OCI-LY3 (cell line): ENCODE measurements around the gene CMSS1.

ENCODE experiments used
- CTCF ChIP-seq: fragments of 200-600, 300-600 bp; sonication (generic); IDR thresholded peaks from 2 replicates; pipeline ENCODE4 v1.5.1; 2014; ENCODE audit warnings: antibody characterized with exemption, low read length, low read depth
- EZH2phosphoT487 ChIP-seq: fragments of 200-600 bp; shearing (Covaris generic); IDR thresholded peaks from 2 replicates; pipeline ENCODE4 v1.6.1; 2018; ENCODE audit warnings: antibody characterized with exemption, mixed run types, low read depth

GRCh38 chr3:99883693-99884092 is 66.0 kb downstream of the CMSS1 start:
- TF ChIP-seq EZH2phosphoT487, result no peak
- no peak for TF ChIP-seq CTCF
